ENCODE measurements around the gene ASCC3.

ASCC3 gene

DNA sequence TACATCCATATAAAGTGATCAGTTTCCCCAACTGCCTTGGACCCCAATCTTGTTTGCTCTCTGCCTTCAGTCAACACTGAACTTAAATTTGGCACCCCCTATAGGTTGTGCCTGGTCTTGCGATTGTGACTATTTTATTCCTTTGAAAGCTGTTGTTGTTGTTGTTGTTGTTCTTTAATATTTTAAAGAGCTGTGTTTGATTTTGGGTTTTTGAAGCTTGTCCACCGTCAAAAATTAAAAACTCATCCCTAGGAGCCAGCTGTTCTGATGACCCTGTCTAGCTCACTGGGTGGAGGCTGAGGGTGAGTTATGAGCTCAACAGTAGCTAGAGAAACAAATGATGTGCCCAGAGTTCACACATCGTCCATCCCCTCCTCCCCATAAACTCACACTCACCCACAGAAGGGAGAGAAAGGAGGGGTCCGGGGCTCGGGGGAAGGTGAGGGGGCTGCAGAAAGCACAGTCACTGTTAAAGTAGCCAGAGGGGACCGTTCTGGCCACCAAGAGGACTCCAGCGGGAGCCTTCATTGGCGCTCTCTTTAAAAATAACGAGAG is 420.4 kb downstream of the ASCC3 start:
- no peaks in the 10 kb centered on the region for H3K9me2 ChIP-seq (replicated peaks; ENCODE audit: control insufficient read depth, low read length)
- no peaks in the 10 kb centered on the region for H3K4me1 ChIP-seq (ENCODE audit: control insufficient read depth, low read length)
- H4K20me1 ChIP-seq (ENCODE audit: control insufficient read depth, insufficient read depth, low read depth, low read length), result no peaks in the 10 kb centered on the region
- no peak overlapping the region for H3K27ac ChIP-seq (ENCODE audit: low read depth, low read length)
- H3K4me3 ChIP-seq (ENCODE audit: low read length), result no peak overlapping the region
- H3F3A ChIP-seq (ENCODE audit: control insufficient read depth, insufficient read depth), result no peaks in the 10 kb centered on the region
- H3K9me3 ChIP-seq (ENCODE audit: control insufficient read depth, insufficient read depth, low read length), result peaks cover 6% of the 10 kb centered on the region; the same call in 1 of the 2 replicates
- no peaks in the 10 kb centered on the region for H3K36me3 ChIP-seq (ENCODE audit: control insufficient read depth, low read length)
- no peak overlapping the region for H3K4me2 ChIP-seq (ENCODE audit: low read length)
- TF ChIP-seq EZH2phosphoT487 (IDR thresholded peaks at IDR 0.05; ENCODE audit: borderline replicate concordance, low read length), result no peak
- TF ChIP-seq, protein P1, sequence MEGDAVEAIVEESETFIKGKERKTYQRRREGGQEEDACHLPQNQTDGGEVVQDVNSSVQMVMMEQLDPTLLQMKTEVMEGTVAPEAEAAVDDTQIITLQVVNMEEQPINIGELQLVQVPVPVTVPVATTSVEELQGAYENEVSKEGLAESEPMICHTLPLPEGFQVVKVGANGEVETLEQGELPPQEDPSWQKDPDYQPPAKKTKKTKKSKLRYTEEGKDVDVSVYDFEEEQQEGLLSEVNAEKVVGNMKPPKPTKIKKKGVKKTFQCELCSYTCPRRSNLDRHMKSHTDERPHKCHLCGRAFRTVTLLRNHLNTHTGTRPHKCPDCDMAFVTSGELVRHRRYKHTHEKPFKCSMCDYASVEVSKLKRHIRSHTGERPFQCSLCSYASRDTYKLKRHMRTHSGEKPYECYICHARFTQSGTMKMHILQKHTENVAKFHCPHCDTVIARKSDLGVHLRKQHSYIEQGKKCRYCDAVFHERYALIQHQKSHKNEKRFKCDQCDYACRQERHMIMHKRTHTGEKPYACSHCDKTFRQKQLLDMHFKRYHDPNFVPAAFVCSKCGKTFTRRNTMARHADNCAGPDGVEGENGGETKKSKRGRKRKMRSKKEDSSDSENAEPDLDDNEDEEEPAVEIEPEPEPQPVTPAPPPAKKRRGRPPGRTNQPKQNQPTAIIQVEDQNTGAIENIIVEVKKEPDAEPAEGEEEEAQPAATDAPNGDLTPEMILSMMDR (IDR thresholded peaks at IDR 0.05; ENCODE audit: low read depth, low read length, poor library complexity, severe bottlenecking), result peak; percentile 29
- H3K27me3 ChIP-seq (ENCODE audit: control insufficient read depth, low read length), result 0 out of 2 replicates have a peak, but pooled peaks cover 3% of the 10 kb centered on the region
- no peaks in the 10 kb centered on the region for H3K79me2 ChIP-seq (ENCODE audit: control insufficient read depth, low read length)

- H3K79me2 ChIP-seq (ENCODE audit: control insufficient read depth, low read length), result no peaks in the 10 kb centered on the region
- H3K4me3 ChIP-seq (ENCODE audit: low read length), result no peak overlapping the region
- no peaks in the 10 kb centered on the region for H4K20me1 ChIP-seq (ENCODE audit: control insufficient read depth, insufficient read depth, low read depth, low read length)
- no peaks in the 10 kb centered on the region for H3F3A ChIP-seq (ENCODE audit: control insufficient read depth, insufficient read depth)
- no peaks in the 10 kb centered on the region for H3K36me3 ChIP-seq (ENCODE audit: control insufficient read depth, low read length)
- H3K4me1 ChIP-seq (ENCODE audit: control insufficient read depth, low read length), result no peaks in the 10 kb centered on the region
- H3K4me2 ChIP-seq (ENCODE audit: low read length), result no peak overlapping the region
- TF ChIP-seq, protein P1 (IDR thresholded peaks at IDR 0.05; ENCODE audit: low read depth, low read length, poor library complexity, severe bottlenecking), result no peak
- TF ChIP-seq EZH2phosphoT487 (IDR thresholded peaks at IDR 0.05; ENCODE audit: borderline replicate concordance, low read length), result no peak
- 0 out of 2 replicates have a peak, but pooled peaks cover 3% of the 10 kb centered on the region for H3K27me3 ChIP-seq (ENCODE audit: control insufficient read depth, low read length)
- no peaks in the 10 kb centered on the region for H3K9me2 ChIP-seq (replicated peaks; ENCODE audit: control insufficient read depth, low read length)
- no peak overlapping the region for H3K27ac ChIP-seq (ENCODE audit: low read depth, low read length)
- peaks cover 6% of the 10 kb centered on the region; the same call in 1 of the 2 replicates for H3K9me3 ChIP-seq (ENCODE audit: control insufficient read depth, insufficient read depth, low read length)
Observed at GRCh38 chr6:100459592-100460184, 421.4 kb downstream of the ASCC3 start.

GRCh38 chr6:100458841-100459591 is 422.1 kb downstream of the ASCC3 start:
- 0 out of 2 replicates have a peak, but pooled peaks cover 3% of the 10 kb centered on the region for H3K27me3 ChIP-seq (ENCODE audit: control insufficient read depth, low read length)
- no peaks in the 10 kb centered on the region for H3F3A ChIP-seq (ENCODE audit: control insufficient read depth, insufficient read depth)

More at GRCh38 chr6:100458841-100459591, 422.1 kb downstream of the ASCC3 start:
- Histone ChIP-seq H3K4me3 (ENCODE audit: low read length) (no peak overlapping the region), H3K9me3 (ENCODE audit: control insufficient read depth, insufficient read depth, low read length) (peaks cover 6% of the 10 kb centered on the region; the same call in 1 of the 2 replicates), H3K36me3 (ENCODE audit: control insufficient read depth, low read length) (no peaks in the 10 kb centered on the region), H3K4me2 (ENCODE audit: low read length) (no peak overlapping the region), H3K27ac (ENCODE audit: low read depth, low read length) (no peak overlapping the region), H3K9me2 (replicated peaks; ENCODE audit: control insufficient read depth, low read length) (no peaks in the 10 kb centered on the region), H3K79me2 (ENCODE audit: control insufficient read depth, low read length) (no peaks in the 10 kb centered on the region), H3K4me1 (ENCODE audit: control insufficient read depth, low read length) (no peaks in the 10 kb centered on the region), H4K20me1 (ENCODE audit: control insufficient read depth, insufficient read depth, low read depth, low read length) (no peaks in the 10 kb centered on the region)
- TF ChIP-seq, protein P1 (IDR thresholded peaks at IDR 0.05; ENCODE audit: low read depth, low read length, poor library complexity, severe bottlenecking), result no peak
- no peak for TF ChIP-seq EZH2phosphoT487 (IDR thresholded peaks at IDR 0.05; ENCODE audit: borderline replicate concordance, low read length)

Measured in DOHH2 (cell line).